ENCODE results near the gene ARFGAP3.
A peak's percentile ranks its signal among the peaks of the same experiment; 100 is the strongest.

The ARFGAP3 gene

GRCh38 chr22:42821386-42821785, 35.7 kb downstream of the ARFGAP3 start:
- POLR2A ChIA-PET: no interaction called here
- TF ChIP-seq PKNOX1 (IDR thresholded peaks at IDR 0.05): no peak
- TF ChIP-seq BHLHE40 (IDR thresholded peaks at IDR 0.05; ENCODE audit: borderline replicate concordance): no peak
- TF ChIP-seq ARNT (IDR thresholded peaks at IDR 0.05): no peak
- TF ChIP-seq FOXK2 (IDR thresholded peaks at IDR 0.05): no peak
- no peak for TF ChIP-seq HDGF (IDR thresholded peaks at IDR 0.05; ENCODE audit: borderline replicate concordance)
- TF ChIP-seq ZNF384 (IDR thresholded peaks at IDR 0.05): no peak
- no peak for TF ChIP-seq CTBP1 (IDR thresholded peaks at IDR 0.05; ENCODE audit: borderline replicate concordance)
- TF ChIP-seq SUZ12 (IDR thresholded peaks at IDR 0.05): no peak
- no peak for TF ChIP-seq NFRKB (IDR thresholded peaks at IDR 0.05)
- TF ChIP-seq SP1 (IDR thresholded peaks at IDR 0.05): no peak
- TF ChIP-seq FOXA1 (IDR thresholded peaks at IDR 0.05): no peak
- TF ChIP-seq ELF4 (IDR thresholded peaks at IDR 0.05): no peak
- no peak for TF ChIP-seq FOXM1 (IDR thresholded peaks at IDR 0.05; ENCODE audit: borderline replicate concordance)
- TF ChIP-seq TARDBP (IDR thresholded peaks at IDR 0.05): no peak
- no peak for TF ChIP-seq LEF1 (IDR thresholded peaks at IDR 0.05; ENCODE audit: borderline replicate concordance)
- TF ChIP-seq L3MBTL2 (conservative IDR thresholded peaks at IDR 0.05): no peak
- CTCF ChIA-PET: interaction anchor here (0.5 to 1.8 kb wide), 4 partner anchors 35 to 1261 kb away, joined by 3 to 13 read pairs (median 4); no protein-coding TSS in a partner anchor
- no peak for DNase-seq (ENCODE audit: extremely low spot score)

- POLR2A ChIA-PET: no interaction called here
- DNase-seq (ENCODE audit: extremely low spot score): peak; percentile 41
- CTCF ChIA-PET: interaction anchor here (0.6 to 1.8 kb wide), 8 partner anchors 9 to 198 kb away, joined by 3 to 13 read pairs (median 4); no protein-coding TSS in a partner anchor
- no peak for TF ChIP-seq FOXK2 (IDR thresholded peaks at IDR 0.05)
- no peak for TF ChIP-seq ARNT (IDR thresholded peaks at IDR 0.05)
- TF ChIP-seq CTBP1 (IDR thresholded peaks at IDR 0.05; ENCODE audit: borderline replicate concordance): no peak
- TF ChIP-seq PKNOX1 (IDR thresholded peaks at IDR 0.05): no peak
- TF ChIP-seq SUZ12 (IDR thresholded peaks at IDR 0.05): no peak
- no peak for TF ChIP-seq SP1 (IDR thresholded peaks at IDR 0.05)
- no peak for TF ChIP-seq HDGF (IDR thresholded peaks at IDR 0.05; ENCODE audit: borderline replicate concordance)
- no peak for TF ChIP-seq FOXA1 (IDR thresholded peaks at IDR 0.05)
- TF ChIP-seq TARDBP (IDR thresholded peaks at IDR 0.05): no peak
- no peak for TF ChIP-seq LEF1 (IDR thresholded peaks at IDR 0.05; ENCODE audit: borderline replicate concordance)
- TF ChIP-seq NFRKB (IDR thresholded peaks at IDR 0.05): no peak
- TF ChIP-seq FOXM1 (IDR thresholded peaks at IDR 0.05; ENCODE audit: borderline replicate concordance): no peak
- no peak for TF ChIP-seq ZNF384 (IDR thresholded peaks at IDR 0.05)
- TF ChIP-seq ELF4 (IDR thresholded peaks at IDR 0.05): no peak
- TF ChIP-seq L3MBTL2 (conservative IDR thresholded peaks at IDR 0.05): no peak
Measured at GRCh38 chr22:42820045-42820763, 36.9 kb downstream of the ARFGAP3 start.

- POLR2A ChIA-PET: interaction anchor here (0.6 to 0.9 kb wide), 2 partner anchors 35 to 292 kb away, joined by 3 read pairs; no protein-coding TSS in a partner anchor
- TF ChIP-seq FOXK2 (IDR thresholded peaks at IDR 0.05): no peak
- no peak for TF ChIP-seq HDGF (IDR thresholded peaks at IDR 0.05; ENCODE audit: borderline replicate concordance)
- TF ChIP-seq CTBP1 (IDR thresholded peaks at IDR 0.05; ENCODE audit: borderline replicate concordance): no peak
- no peak for TF ChIP-seq BHLHE40 (IDR thresholded peaks at IDR 0.05; ENCODE audit: borderline replicate concordance)
- no peak for TF ChIP-seq LEF1 (IDR thresholded peaks at IDR 0.05; ENCODE audit: borderline replicate concordance)
- TF ChIP-seq ELF4 (IDR thresholded peaks at IDR 0.05): no peak
- TF ChIP-seq TARDBP (IDR thresholded peaks at IDR 0.05): no peak
- TF ChIP-seq FOXM1 (IDR thresholded peaks at IDR 0.05; ENCODE audit: borderline replicate concordance): no peak
- no peak for TF ChIP-seq NFRKB (IDR thresholded peaks at IDR 0.05)
- no peak for TF ChIP-seq FOXA1 (IDR thresholded peaks at IDR 0.05)
- TF ChIP-seq SUZ12 (IDR thresholded peaks at IDR 0.05): no peak
- TF ChIP-seq ZNF384 (IDR thresholded peaks at IDR 0.05): no peak
- no peak for TF ChIP-seq SP1 (IDR thresholded peaks at IDR 0.05)
- DNase-seq (ENCODE audit: extremely low spot score): no peak
- CTCF ChIA-PET: interaction anchor here (0.6 to 1.8 kb wide), 7 partner anchors 9 to 403 kb away, joined by 3 to 13 read pairs (median 5); no protein-coding TSS in a partner anchor
Measured at GRCh38 chr22:42819412-42820044, 37.5 kb downstream of the ARFGAP3 start.

GRCh38 chr22:42817556-42817955, 39.5 kb downstream of the ARFGAP3 start:
- no peak for DNase-seq (ENCODE audit: extremely low spot score)
- ChIA-PET CTCF (interaction anchor here (0.6 kb wide), 1 partner anchor 109 kb away, joined by 4 read pairs; no protein-coding TSS in a partner anchor), POLR2A (no interaction called here)
- TF ChIP-seq FOXK2 (IDR thresholded peaks at IDR 0.05) (no peak), LEF1 (IDR thresholded peaks at IDR 0.05; ENCODE audit: borderline replicate concordance) (no peak), PKNOX1 (IDR thresholded peaks at IDR 0.05) (no peak), CTBP1 (IDR thresholded peaks at IDR 0.05; ENCODE audit: borderline replicate concordance) (no peak)

- ChIA-PET CTCF (interaction anchor here (1.0 kb wide), 1 partner anchor 36 kb away, joined by 3 read pairs; no protein-coding TSS in a partner anchor), POLR2A (interaction anchor here (0.6 kb wide), 1 partner anchor 292 kb away, joined by 3 read pairs; no protein-coding TSS in a partner anchor)
- TF ChIP-seq SP1 (IDR thresholded peaks at IDR 0.05) (no peak), BHLHE40 (IDR thresholded peaks at IDR 0.05; ENCODE audit: borderline replicate concordance) (no peak), PKNOX1 (IDR thresholded peaks at IDR 0.05) (no peak), HDGF (IDR thresholded peaks at IDR 0.05; ENCODE audit: borderline replicate concordance) (no peak), L3MBTL2 (conservative IDR thresholded peaks at IDR 0.05) (no peak)
- DNase-seq (ENCODE audit: extremely low spot score): no peak
Measured at GRCh38 chr22:42816336-42816735, 40.7 kb downstream of the ARFGAP3 start.
